GM04504 (cell line): ENCODE measurements around the gene TPO.
"Not testable (repeated sequence)": the region's sequence is repeated elsewhere in the genome, so short reads cannot be mapped to it uniquely, and the experiment has no call there.

Source experiments
- DNase-seq: peaks from one replicate; pipeline ENCODE4 v3.0.0-alpha.2; 2012; ENCODE audit warnings: low read depth

The TPO gene

GRCh38 chr2:1405967-1406366, 7.3 kb upstream of the TPO start:
- no peak for DNase-seq

GRCh38 chr2:1406434-1406833, 6.8 kb upstream of the TPO start:
- DNase-seq, result no peak

- DNase-seq, result no peak
Observed at GRCh38 chr2:1407950-1408675, 5.2 kb upstream of the TPO start.

- DNase-seq, result no peak
Observed at GRCh38 chr2:1414121-1414520, 858 bp downstream of the TPO start.

GRCh38 chr2:1414901-1415300, 1.6 kb downstream of the TPO start:
- DNase-seq, result not testable (repeated sequence)

GRCh38 chr2:1415501-1415900, 2.2 kb downstream of the TPO start:
- no peak for DNase-seq

- no peak for DNase-seq
Observed at GRCh38 chr2:1418566-1418965, 5.3 kb downstream of the TPO start.

GRCh38 chr2:1420746-1421480, 7.7 kb downstream of the TPO start:
- DNase-seq, result no peak

GRCh38 chr2:1421731-1422130, 8.5 kb downstream of the TPO start:
- no peak for DNase-seq

GRCh38 chr2:1422131-1422530, 8.9 kb downstream of the TPO start:
- no peak for DNase-seq

- DNase-seq, result no peak
Observed at GRCh38 chr2:1422716-1423285, 9.5 kb downstream of the TPO start.

- no peak for DNase-seq
Observed at GRCh38 chr2:1427086-1427485, 13.8 kb downstream of the TPO start.

GRCh38 chr2:1429895-1430294, 16.6 kb downstream of the TPO start:
- no peak for DNase-seq

GRCh38 chr2:1430491-1430890, 17.2 kb downstream of the TPO start:
- no peak for DNase-seq

- DNase-seq, result no peak
Observed at GRCh38 chr2:1431886-1432400, 18.7 kb downstream of the TPO start.

- no peak for DNase-seq
Observed at GRCh38 chr2:1432726-1433125, 19.5 kb downstream of the TPO start.

- no peak for DNase-seq
Observed at GRCh38 chr2:1436369-1436768, 23.1 kb downstream of the TPO start.

- DNase-seq, result no peak
Observed at GRCh38 chr2:1437101-1437500, 23.8 kb downstream of the TPO start.

GRCh38 chr2:1437537-1437936, 24.3 kb downstream of the TPO start:
- DNase-seq, result no peak

- no peak for DNase-seq
Observed at GRCh38 chr2:1438972-1439371, 25.7 kb downstream of the TPO start.

GRCh38 chr2:1440581-1440980, 27.3 kb downstream of the TPO start:
- DNase-seq, result no peak

- DNase-seq, result no peak
Observed at GRCh38 chr2:1446301-1446700, 33.0 kb downstream of the TPO start.

GRCh38 chr2:1448009-1448408, 34.7 kb downstream of the TPO start:
- no peak for DNase-seq
